Measurements from ENCODE around the gene KRT1.

The KRT1 gene

DNA sequence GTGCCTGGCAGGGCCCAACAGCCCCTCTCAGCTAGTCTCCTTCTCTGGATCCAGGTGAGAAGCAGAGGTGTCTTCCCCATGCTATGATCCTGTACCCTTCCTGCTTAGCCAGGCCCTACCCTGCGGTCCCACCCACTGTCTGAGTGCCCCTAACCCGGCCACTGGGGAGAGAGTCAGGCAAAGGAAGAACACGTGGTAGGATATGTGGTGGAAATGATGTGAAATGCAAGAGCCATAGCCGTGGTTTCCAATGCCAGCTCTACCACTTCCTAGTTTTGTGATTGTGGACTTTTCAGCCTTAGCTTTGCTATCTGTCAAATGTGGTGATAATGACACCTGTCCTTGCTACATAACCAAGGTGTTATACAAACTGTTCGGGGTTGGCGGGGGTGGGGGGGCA is 44.0 kb downstream of the KRT1 start:
- no peak for DNase-seq (ENCODE audit: low read depth)
- H3K4me3 ChIP-seq (ENCODE audit: low read depth, low read length), result no peak overlapping the region
- TF ChIP-seq, protein P1, sequence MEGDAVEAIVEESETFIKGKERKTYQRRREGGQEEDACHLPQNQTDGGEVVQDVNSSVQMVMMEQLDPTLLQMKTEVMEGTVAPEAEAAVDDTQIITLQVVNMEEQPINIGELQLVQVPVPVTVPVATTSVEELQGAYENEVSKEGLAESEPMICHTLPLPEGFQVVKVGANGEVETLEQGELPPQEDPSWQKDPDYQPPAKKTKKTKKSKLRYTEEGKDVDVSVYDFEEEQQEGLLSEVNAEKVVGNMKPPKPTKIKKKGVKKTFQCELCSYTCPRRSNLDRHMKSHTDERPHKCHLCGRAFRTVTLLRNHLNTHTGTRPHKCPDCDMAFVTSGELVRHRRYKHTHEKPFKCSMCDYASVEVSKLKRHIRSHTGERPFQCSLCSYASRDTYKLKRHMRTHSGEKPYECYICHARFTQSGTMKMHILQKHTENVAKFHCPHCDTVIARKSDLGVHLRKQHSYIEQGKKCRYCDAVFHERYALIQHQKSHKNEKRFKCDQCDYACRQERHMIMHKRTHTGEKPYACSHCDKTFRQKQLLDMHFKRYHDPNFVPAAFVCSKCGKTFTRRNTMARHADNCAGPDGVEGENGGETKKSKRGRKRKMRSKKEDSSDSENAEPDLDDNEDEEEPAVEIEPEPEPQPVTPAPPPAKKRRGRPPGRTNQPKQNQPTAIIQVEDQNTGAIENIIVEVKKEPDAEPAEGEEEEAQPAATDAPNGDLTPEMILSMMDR (IDR thresholded peaks at IDR 0.05; ENCODE audit: control insufficient read depth, extremely low read depth, insufficient read depth), result no peak

DNA sequence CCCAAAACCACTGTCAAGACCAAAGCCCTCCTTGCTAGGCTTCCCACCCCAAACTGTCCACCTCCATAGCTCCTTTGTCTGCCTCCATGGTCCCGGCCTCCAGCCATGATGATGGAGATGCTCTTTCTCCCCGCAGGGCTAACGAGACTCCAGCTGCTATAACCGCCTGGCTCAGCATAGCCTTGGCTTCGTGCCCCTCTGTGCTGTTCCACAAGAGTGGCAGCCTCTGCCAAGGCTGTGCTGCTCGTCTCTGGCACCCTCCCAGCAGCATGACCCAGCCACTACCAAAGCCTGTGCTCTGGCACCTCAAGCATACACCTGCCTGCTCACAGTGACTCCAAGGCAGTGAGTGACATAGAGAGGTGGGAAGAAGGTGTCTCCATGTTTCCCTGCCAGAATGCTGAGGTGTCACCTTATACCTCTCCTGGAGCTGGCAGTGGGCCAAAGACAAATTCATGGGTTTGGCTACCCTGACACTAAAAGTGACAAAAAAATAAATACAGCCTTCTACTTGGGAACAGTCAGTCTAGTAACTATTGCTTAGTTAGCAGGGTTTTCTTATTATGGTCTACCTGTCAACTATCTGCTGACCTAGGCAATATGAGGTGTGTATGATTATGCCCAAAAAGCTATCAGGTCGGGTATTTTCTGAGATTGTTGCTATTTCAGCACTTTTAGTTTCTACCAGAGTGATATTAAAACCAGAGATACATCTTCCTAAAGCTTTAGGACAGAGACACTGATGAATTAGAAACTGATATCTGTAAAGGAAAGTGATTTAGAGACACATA is 45.7 kb downstream of the KRT1 start:
- TF ChIP-seq, protein P1 (IDR thresholded peaks at IDR 0.05; ENCODE audit: control insufficient read depth, extremely low read depth, insufficient read depth), result no peak
- peak; percentile 96 for DNase-seq (ENCODE audit: low read depth)
- H3K4me3 ChIP-seq (ENCODE audit: low read depth, low read length), result no peak overlapping the region

DNA sequence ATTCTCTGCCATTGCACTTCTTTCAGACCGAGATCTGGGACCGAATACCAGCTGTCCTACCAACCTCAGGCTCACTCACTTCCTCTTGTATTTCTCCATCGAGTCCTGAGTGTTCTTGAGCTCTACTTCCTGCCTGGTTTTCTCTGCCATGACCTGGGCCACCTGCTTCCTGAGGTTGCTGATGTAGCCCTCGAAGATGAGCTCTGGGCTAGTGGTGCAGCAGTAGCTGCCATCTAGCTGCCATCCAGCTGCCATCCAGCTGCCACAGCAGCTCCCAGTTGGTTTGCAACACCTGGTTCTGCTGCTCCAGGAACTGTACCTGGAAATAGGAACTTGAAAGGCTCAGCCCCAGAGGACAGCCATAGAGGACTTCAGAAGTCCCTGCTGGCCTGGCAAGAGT is 46.8 kb downstream of the KRT1 start:
- no peak overlapping the region for H3K4me3 ChIP-seq (ENCODE audit: low read depth, low read length)
- no peak for DNase-seq (ENCODE audit: low read depth)
- TF ChIP-seq, protein P1 (IDR thresholded peaks at IDR 0.05; ENCODE audit: control insufficient read depth, extremely low read depth, insufficient read depth), result no peak

DNA sequence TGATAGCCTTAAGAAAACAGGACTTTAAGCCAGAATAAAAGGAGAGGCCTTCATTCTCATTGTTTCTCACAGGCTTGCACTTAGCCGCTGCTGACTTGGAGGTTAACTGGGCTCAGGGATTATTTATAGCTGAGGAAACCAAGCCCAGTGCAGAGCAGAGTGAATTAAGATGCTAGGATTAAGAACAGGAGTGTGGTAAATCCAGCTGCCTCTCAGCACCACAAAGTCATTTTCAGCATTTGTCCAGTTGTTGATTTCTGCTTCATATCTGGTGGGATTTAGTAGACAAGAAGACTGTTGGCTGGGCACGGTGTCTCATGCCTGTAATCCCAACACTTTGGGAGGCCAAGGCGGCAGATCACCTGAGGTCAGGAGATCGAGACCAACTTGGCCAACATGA is 47.6 kb downstream of the KRT1 start:
- TF ChIP-seq, protein P1 (IDR thresholded peaks at IDR 0.05; ENCODE audit: control insufficient read depth, extremely low read depth, insufficient read depth), result no peak
- H3K4me3 ChIP-seq (ENCODE audit: low read depth, low read length), result no peak overlapping the region
- no peak for DNase-seq (ENCODE audit: low read depth)

DNA sequence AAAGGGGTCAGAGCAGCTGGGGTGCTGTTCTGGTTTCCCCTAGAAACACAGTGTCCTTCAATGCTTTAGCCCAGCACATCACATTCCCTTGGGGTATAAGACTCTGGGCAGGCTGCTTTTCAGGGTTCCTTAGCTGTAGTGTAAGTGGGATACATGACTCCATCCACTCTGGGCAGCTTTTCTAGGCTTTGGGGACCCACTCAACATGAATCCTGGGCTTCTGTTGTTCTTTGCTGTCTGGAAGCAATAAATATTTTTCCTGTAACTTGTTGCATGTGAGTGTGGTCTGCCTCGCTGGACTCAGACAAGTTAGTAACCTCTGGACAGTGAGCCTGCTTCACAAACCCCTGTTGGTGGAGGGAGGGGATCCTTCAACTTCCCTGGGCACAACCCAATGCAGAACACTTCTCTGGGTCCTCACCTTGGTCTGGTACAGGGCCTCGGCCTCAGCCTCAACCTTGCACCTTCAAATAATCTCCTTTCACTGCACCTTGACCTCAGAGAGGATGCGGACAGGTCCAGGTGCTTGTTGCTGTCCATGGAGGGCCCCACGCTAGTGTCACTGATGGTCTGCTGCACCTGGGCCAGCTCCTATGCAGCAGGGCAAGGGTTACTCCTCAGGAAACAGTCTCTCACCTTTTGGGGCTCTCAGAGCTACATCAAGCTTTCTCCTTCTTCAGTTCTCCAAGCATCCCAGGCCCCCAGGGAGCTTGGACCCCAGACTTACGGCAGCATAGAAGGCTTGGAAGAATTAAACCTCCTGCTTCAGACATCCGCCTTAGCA is 48.3 kb downstream of the KRT1 start:
- TF ChIP-seq, protein P1 (IDR thresholded peaks at IDR 0.05; ENCODE audit: control insufficient read depth, extremely low read depth, insufficient read depth), result no peak
- no peak overlapping the region for H3K4me3 ChIP-seq (ENCODE audit: low read depth, low read length)
- DNase-seq (ENCODE audit: low read depth), result no peak

DNA sequence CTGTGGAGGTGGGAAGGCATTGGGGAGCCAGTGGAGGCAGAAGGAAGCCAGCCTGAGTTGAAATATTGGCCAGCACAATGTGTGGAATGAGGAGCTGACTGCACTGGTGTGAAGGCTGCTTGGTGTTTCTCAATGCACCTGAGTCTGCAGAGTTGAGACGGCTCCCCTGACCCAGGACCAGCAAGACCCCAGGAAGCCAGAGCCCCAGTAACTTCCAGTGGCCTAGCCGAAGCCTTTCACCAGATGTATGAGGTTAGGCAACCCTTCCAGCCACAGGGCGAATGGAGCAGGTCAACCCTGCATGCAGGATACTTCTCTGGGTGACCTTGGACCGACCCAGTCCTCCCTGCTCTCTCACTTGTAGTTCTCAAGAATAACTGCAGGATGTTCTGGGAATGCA is 48.9 kb downstream of the KRT1 start:
- TF ChIP-seq, protein P1 (IDR thresholded peaks at IDR 0.05; ENCODE audit: control insufficient read depth, extremely low read depth, insufficient read depth), result no peak
- H3K4me3 ChIP-seq (ENCODE audit: low read depth, low read length), result no peak overlapping the region
- DNase-seq (ENCODE audit: low read depth), result no peak

All from LNCaP clone FGC (cell line).